Activated B cell treated with CpG ODN at 0.5 μM for 24 hours (primary cell): ENCODE results near the gene ZNF385C. TPM values are rescaled to one million over a fixed set of nuclear protein-coding genes. Genes with fewer than 3 reads are reported as not detected.

Experiments
- ATAC-seq: fragments of 200-7000 bp; cut with Tn5 transposase; one replicate; pipeline ENCODE4 v1.10.0; 2021; ENCODE audit warnings: low read depth, mild to moderate bottlenecking, moderate library complexity
- CTCF ChIA-PET: fragments of 350-600 bp; sonication (Branson Sonifier 250); formaldehyde crosslinking; loops from one replicate; lab custom pipeline; 2021; ENCODE audit warnings: antibody characterized with exemption; lab: Charles Lee
- POLR2A ChIA-PET: fragments of 350-600 bp; sonication (Branson Sonifier 250); formaldehyde crosslinking; loops from one replicate; lab custom pipeline; 2021; ENCODE audit warnings: antibody characterized with exemption; lab: Charles Lee
- DNase-seq: peaks from one replicate; pipeline ENCODE4 v3.0.0; 2022
- H3K27ac Mint-ChIP-seq: one replicate; pipeline ENCODE4 v1.8.0; 2020; ENCODE audit warnings: mixed read lengths
- H3K27me3 Mint-ChIP-seq: one replicate; pipeline ENCODE4 v1.8.0; 2021; ENCODE audit warnings: mixed read lengths
- H3K36me3 Mint-ChIP-seq: one replicate; pipeline ENCODE4 v1.8.0; 2021; ENCODE audit warnings: low read depth, mixed read lengths
- H3K4me1 Mint-ChIP-seq: one replicate; pipeline ENCODE4 v1.8.0; 2021; ENCODE audit warnings: mixed read lengths
- H3K4me3 Mint-ChIP-seq: one replicate; pipeline ENCODE4 v1.8.0; 2020; ENCODE audit warnings: mild to moderate bottlenecking, mixed read lengths
- H3K9me3 Mint-ChIP-seq: one replicate; pipeline ENCODE4 v1.8.0; 2020; ENCODE audit warnings: mixed read lengths
- intact Hi-C: fragments of 100-400 bp; cut with micrococcal nuclease; formaldehyde crosslinking; loops from one replicate; pipeline ENCODE4 v1.15.1; 2024
- total RNA-seq: library from RNA; stranded (reverse); gene quantifications from 2 replicates; pipeline ENCODE4 v1.2.3, GENCODE V29; 2022
- TF ChIP-seq, protein P1 (sequence below): fragments of 200-600 bp; IDR thresholded peaks from one replicate; pipeline ENCODE4 v1.8.0; 2022; ENCODE audit warnings: antibody characterized with exemption, mild to moderate bottlenecking

Gene ZNF385C
- total RNA-seq, 1 donor from 2014 or later: 16.7 TPM

- ChIA-PET CTCF (interaction anchor here (1.1 to 1.7 kb wide), 2 partner anchors 11 to 87 kb away, joined by 4 to 5 read pairs; partner anchors contain the start of gene DNAJC7), POLR2A (no interaction called here)
- no peaks in the 10 kb centered on the region for H3K27me3 Mint-ChIP-seq
- DNase-seq (no peak), ATAC-seq (no peak)
- H3K9me3 Mint-ChIP-seq: no peaks in the 10 kb centered on the region
- peaks cover 14% of the 10 kb centered on the region for H3K4me1 Mint-ChIP-seq
- TF ChIP-seq, protein P1, sequence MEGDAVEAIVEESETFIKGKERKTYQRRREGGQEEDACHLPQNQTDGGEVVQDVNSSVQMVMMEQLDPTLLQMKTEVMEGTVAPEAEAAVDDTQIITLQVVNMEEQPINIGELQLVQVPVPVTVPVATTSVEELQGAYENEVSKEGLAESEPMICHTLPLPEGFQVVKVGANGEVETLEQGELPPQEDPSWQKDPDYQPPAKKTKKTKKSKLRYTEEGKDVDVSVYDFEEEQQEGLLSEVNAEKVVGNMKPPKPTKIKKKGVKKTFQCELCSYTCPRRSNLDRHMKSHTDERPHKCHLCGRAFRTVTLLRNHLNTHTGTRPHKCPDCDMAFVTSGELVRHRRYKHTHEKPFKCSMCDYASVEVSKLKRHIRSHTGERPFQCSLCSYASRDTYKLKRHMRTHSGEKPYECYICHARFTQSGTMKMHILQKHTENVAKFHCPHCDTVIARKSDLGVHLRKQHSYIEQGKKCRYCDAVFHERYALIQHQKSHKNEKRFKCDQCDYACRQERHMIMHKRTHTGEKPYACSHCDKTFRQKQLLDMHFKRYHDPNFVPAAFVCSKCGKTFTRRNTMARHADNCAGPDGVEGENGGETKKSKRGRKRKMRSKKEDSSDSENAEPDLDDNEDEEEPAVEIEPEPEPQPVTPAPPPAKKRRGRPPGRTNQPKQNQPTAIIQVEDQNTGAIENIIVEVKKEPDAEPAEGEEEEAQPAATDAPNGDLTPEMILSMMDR: no peak
- no peak overlapping the region for H3K4me3 Mint-ChIP-seq
- no peak overlapping the region for H3K27ac Mint-ChIP-seq
- H3K36me3 Mint-ChIP-seq: peaks cover 12% of the 10 kb centered on the region
- intact Hi-C loops: no loop called here
These were observed 69.5 kb downstream of the ZNF385C start for GRCh38 chr17:42028791-42029127.

GRCh38 chr17:42027961-42028790, 70.1 kb downstream of the ZNF385C start:
- Mint-ChIP-seq H3K4me3 (no peak overlapping the region), H3K9me3 (no peaks in the 10 kb centered on the region), H3K27ac (no peak overlapping the region), H3K36me3 (peaks cover 17% of the 10 kb centered on the region), H3K4me1 (peaks cover 18% of the 10 kb centered on the region), H3K27me3 (no peaks in the 10 kb centered on the region)
- ChIA-PET POLR2A (interaction anchor here (2.6 kb wide), 1 partner anchor 11 kb away, joined by 11 read pairs; the partner anchor contains the start of gene DNAJC7), CTCF (interaction anchor here (1.1 to 2.8 kb wide), 3 partner anchors 11 to 88 kb away, joined by 4 to 12 read pairs (median 5); partner anchors contain the start of gene DNAJC7)
- no peak for ATAC-seq
- TF ChIP-seq, protein P1: no peak
- intact Hi-C loops: no loop called here
- no peak for DNase-seq

DNA sequence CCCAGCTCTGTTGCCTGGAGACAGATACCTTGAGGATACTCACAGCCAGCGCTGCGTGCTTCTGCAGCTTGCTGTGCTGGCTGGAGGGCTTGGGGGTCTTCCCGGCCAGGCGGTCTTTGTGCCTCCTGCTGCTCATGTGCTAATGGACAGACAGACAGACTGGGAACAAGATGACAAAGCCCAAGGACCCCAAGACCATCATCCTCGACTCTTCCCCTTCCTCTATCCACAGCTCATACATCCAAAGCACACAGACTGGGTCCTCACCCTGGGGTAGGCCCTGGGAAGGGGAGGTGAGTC, 70.7 kb downstream of the ZNF385C start:
- ATAC-seq (no peak), DNase-seq (no peak)
- TF ChIP-seq, protein P1: no peak
- no peaks in the 10 kb centered on the region for H3K9me3 Mint-ChIP-seq
- peaks cover 23% of the 10 kb centered on the region for H3K36me3 Mint-ChIP-seq
- POLR2A ChIA-PET: interaction anchor here (0.9 to 2.6 kb wide), 2 partner anchors 10 to 85 kb away, joined by 11 to 12 read pairs; partner anchors contain the start of genes DHX58 and DNAJC7
- intact Hi-C loops: no loop called here
- H3K27ac Mint-ChIP-seq: no peak overlapping the region
- peaks cover 18% of the 10 kb centered on the region for H3K4me1 Mint-ChIP-seq
- CTCF ChIA-PET: interaction anchor here (1.7 to 2.8 kb wide), 2 partner anchors 10 to 88 kb away, joined by 5 to 12 read pairs; partner anchors contain the start of gene DNAJC7
- H3K27me3 Mint-ChIP-seq: no peaks in the 10 kb centered on the region
- no peak overlapping the region for H3K4me3 Mint-ChIP-seq

- DNase-seq: no peak
- intact Hi-C loops: no loop called here
- ChIA-PET POLR2A (interaction anchor here (0.9 to 2.6 kb wide), 2 partner anchors 10 to 86 kb away, joined by 11 to 12 read pairs; partner anchors contain the start of genes DHX58 and DNAJC7), CTCF (interaction anchor here (1.0 to 2.8 kb wide), 2 partner anchors 64 to 89 kb away, joined by 3 to 12 read pairs; no protein-coding TSS in a partner anchor)
- TF ChIP-seq, protein P1: no peak
- H3K4me1 Mint-ChIP-seq: peaks cover 21% of the 10 kb centered on the region
- no peak for ATAC-seq
- no peak overlapping the region for H3K27ac Mint-ChIP-seq
- peaks cover 28% of the 10 kb centered on the region for H3K36me3 Mint-ChIP-seq
- no peaks in the 10 kb centered on the region for H3K27me3 Mint-ChIP-seq
- no peak overlapping the region for H3K4me3 Mint-ChIP-seq
- H3K9me3 Mint-ChIP-seq: no peaks in the 10 kb centered on the region
These were observed 71.2 kb downstream of the ZNF385C start for GRCh38 chr17:42026857-42027589.
